ENCODE data around the gene LDLRAD3.

The LDLRAD3 gene

DNA sequence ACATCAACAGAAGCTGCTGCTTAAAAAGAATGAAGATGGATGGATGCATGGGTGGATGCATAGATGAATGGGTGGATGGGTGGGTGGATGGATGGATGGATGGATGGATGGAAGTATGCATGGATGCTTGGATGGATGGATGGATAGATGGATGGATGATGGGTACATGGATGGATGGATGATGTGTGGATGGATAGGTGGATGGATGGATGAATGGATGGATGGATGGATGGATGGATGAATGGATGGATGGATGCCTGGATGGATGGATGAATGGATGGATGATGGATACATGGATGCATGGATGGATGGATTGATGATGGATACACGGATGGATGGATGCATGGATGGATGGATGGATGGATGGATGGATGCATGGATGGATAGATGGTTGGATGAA lies 110.8 kb downstream of the LDLRAD3 start:
- DNase-seq, result no peak

DNA sequence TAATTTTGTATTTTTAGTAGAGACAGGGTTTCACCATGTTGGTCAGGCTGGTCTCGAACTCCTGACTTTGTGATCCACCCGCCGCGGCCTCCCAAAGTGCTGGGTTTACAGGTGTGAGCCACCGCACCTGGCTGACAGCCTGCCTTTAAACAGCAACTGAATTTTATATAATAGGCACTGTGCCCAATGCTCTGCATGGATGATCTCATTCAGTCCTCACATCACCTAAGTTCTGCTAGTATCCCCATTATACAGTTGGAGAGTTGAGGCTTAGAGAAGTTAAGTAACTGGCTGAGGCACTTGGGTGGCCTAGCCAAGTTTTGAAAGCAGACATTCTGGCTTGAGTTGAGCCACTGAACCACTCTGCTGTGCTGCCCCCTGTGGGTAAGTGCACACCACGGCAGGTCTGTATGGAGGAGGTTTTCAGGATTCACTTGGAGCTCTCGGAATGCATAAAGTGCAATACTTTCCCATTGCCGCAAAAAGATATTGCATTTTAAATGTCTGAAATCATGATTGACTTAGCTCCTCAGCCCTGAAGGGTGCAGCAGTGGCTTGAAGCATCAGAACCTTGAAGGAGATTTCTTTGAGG lies 112.4 kb downstream of the LDLRAD3 start:
- peak; percentile 24 for DNase-seq

DNA sequence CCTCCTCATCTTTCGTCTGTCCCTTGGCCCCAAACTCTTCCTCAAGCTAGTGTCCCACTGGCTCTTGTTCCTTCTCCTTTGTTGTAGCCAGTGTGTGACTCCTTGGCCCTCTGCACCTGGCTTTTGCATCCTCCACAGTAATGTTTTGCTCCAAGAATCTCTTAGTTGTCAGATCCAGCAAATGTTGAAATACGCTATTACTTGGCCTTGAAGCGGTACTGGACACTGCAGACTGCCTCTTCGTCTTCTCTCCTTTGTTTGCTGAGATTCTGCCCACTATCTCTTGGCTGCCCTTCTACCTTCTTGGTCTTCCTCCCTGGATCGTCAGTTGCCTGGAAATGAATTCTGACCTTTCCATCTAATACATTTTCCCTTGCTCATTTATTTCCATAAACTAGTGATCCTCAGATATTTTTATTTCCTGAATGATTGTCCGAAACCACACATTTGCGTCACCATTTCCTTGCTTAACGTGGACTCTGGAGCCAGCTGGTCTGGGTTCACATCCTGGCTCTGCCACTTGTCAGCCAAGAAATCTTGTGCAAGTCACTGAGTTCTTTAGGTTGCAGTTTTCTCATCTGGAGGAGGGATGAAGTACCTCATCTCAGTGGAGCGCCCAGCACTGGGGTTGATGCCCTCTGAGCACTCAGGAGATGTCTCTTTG lies 113.6 kb downstream of the LDLRAD3 start:
- DNase-seq, result no peak

DNA sequence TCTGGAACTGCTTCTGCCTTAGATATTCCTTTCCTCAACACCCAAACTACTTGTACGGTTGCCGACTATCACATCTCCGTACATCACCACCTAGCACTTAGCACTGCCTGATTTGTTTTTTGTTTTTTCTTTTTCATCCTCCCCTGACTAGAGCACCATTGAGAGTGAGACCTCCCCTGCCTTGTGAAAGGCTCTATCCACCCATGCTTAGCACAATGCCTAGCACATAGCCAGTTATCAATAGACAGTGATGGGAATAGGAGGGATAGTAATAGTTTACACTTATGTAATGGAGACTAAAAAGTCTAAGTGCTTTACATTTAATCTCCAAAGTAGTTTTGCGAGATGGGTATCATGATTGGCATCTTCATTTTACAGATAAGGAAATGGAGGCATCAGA lies 115.8 kb downstream of the LDLRAD3 start:
- no peak for DNase-seq

DNA sequence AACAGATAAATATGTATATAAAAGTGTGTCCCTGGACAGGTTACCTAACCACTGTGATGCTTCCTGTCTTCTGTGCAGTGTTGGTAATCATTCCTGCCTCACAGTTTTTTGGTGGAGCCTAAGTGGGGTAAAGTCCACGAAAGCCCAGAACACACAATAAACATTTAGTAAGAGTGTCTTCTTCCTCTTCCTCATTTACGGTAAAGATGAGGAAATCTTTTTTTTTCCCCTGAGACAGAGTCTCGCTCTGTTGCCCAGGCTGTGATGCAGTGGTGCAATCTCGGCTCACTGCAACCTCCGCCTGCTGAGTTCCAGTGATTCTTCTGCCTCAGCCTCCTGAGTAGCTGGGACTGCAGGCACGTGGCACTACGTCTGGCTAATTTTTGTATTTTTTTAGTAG lies 117.1 kb downstream of the LDLRAD3 start:
- DNase-seq, result no peak

DNA sequence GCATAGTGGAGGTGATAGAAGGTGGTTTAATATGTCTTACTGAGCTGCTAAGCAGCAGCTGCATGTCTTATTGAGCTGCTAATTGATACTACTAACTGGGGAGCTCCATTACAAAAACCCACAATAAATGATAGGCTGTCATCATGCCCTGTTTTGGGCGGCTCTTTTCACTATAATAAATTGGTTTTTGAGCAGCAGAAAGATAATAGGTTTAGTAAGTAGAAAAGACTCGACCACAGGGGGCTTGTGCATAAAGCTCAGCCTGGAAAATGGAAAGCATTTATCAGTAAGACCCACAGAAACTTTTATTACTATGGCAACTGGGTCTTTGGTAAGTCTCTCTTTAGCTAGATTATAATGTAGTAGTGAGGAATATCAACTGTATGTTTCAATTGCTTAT lies 117.6 kb downstream of the LDLRAD3 start:
- DNase-seq, result peak; percentile 37

DNA sequence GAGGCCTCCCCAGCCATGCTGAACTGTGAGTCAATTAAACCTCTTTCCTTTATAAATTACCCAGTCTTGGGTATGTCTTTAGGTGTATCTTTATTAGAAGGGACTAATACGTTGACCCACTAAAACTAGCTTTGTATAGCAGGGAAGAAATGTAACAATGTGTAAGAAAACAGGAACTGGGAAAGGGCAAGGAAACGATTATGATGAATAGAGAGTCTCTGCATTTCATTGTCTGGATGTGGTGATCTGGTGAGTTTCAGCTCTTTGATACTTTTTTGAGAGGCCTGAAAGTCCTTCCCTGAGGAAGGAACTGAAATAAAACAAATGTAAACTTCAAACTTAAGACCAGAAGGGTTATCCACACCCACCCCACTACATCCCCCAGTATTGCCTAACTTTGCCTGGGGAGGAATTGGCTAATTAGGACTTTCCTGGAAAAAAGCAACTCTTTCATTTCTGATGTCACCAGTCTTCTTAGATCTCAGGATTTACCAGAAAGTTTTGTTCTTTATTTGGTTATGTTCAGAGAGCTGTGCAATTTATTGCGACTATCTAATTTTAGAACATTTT lies 119.0 kb downstream of the LDLRAD3 start:
- no peak for DNase-seq

DNA sequence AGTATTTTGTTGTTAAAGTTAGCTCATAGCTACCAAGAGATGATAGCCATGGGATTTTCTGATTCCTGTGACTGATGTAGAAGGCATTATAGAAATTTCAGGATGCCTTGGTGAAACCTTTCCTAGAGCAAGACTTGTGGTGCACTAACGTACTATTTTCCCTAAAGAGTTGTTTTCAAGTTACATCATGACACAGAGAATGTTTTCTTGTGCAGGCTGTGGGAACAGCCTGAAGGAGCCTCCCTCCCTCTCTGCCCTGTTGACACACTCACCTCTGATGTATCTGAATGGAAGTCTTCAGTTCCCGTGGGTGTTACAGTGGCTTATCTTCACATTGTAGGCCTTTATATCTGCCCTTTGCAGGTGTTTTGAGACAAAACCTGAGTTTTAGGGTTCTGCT lies 121.6 kb downstream of the LDLRAD3 start:
- DNase-seq, result no peak

DNA sequence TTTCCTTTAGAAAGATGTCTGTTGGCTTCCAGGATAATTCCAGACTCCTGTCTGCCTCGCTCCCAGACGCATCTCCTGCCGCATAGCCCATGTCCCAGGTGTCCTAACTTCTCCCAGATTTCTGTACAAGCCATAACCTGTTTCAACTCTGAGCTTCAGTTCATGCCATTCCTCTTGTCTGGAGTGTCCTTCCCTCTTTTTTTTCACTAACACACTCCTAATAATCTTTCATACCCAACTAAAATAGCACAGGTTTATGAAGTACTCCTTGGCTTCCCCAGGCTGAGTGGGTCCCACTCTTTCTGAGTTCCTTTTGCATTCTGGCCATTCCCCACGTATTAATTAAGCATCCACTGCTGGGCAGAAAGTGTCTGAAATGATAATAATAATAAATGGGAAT lies 123.0 kb downstream of the LDLRAD3 start:
- no peak for DNase-seq

DNA sequence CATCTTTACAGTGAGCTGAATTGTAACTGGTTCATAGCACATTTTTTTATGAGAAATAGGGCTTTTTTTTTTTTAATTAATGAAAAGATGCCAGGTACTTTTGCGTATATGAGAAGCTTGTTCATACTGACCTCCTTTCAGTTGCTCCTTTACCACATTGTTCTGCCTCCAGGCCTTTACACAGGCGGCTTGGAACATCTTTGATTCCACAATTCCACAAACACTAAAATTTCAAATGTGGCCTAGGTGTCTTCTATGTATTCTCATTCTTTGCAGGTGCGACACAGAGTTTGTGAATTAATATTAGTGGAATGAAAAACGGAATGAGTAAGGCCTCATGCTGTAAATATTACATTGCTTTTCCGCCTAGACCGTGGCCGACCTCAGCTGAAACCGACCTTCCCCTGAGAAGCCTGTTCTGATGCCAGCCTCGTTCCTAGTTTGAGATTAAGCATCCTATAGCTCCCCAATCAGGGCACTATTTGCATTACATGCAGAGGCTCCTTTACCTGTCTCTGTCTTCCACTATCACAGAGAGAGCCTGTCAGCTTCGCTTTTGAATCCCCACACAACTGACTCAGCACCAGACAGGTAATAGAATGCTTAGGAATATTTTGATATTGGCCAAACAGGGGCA lies 125.8 kb downstream of the LDLRAD3 start:
- DNase-seq, result peak; percentile 54

DNA sequence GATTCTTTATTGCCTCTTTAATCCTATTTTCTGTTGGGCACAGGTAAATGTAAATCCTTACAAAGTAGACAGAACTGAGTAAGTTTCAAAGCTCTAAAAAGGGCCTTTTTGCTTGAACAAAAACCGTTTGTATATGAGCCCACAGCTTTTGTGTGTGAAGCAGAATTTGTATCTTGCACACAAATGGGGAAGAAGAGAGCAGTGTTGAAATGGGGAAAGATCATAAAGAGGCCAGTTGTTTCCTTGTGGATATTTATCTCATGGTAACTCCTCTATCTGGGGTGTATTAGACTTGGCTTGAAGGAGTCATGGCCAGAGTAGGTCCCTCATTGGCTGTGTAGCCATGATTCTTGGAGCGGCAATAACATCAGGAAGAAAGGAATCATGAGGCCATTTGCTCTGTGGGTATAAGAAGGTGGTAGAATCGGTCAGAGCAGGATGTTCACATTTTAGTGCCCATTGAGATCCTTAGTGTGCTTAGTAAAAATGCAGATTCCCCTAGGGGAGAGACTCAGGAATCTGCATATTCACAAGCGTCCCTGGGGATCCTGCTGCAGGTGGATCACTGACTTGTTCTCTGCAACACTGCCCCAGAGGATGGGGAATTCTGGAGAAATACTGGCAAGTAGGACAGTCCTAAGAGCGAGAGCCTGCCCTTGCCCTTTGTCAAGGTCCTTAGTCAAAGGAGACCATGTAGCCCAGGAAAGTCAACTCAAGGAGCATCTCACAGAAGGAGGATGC lies 126.5 kb downstream of the LDLRAD3 start:
- no peak for DNase-seq

DNA sequence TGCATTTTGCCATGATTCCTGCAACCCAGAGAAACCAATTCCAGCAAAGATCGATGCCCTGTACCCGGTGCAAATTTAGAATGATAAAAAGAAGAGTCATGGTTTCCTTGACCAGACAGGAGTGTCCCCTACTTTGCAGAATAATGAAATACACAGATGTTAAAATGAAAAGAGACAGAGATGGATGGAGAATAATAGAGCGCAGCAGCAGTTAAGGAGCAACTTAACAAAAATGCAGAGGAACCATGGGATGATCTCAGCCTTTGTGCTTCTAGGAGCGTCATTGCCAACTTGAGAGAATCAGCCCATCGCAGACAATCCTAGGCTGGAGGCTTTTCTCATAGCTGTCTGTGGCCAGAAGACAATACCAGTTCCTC lies 127.1 kb downstream of the LDLRAD3 start:
- no peak for DNase-seq

DNA sequence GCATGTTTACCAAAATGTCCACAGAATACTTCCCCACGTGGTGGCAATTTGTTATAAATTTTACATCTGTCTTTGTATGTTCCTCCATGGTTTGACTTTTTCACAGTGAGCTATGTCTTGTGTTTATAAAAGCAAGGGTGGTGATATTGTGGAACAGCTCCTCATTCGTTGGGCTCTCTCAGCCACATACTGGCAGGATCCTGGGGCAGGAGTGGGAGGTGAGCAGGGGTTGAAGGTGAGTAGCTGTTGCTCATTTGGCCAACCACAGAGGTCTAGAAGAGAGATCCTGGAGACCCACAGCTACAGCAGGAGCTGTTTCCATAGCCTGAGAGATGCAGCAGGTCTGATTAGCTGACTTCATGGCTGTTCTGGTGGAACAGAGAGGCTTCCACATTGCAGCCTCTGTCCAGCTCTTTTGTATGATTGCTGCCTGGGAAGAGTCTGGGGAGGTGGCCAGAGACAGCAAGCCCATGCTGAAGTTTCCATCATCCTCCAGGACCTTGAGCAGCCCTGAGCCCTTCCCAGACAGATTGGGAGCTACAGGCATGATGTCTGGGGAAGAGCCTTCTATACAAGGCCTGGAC lies 128.1 kb downstream of the LDLRAD3 start:
- DNase-seq, result no peak

DNA sequence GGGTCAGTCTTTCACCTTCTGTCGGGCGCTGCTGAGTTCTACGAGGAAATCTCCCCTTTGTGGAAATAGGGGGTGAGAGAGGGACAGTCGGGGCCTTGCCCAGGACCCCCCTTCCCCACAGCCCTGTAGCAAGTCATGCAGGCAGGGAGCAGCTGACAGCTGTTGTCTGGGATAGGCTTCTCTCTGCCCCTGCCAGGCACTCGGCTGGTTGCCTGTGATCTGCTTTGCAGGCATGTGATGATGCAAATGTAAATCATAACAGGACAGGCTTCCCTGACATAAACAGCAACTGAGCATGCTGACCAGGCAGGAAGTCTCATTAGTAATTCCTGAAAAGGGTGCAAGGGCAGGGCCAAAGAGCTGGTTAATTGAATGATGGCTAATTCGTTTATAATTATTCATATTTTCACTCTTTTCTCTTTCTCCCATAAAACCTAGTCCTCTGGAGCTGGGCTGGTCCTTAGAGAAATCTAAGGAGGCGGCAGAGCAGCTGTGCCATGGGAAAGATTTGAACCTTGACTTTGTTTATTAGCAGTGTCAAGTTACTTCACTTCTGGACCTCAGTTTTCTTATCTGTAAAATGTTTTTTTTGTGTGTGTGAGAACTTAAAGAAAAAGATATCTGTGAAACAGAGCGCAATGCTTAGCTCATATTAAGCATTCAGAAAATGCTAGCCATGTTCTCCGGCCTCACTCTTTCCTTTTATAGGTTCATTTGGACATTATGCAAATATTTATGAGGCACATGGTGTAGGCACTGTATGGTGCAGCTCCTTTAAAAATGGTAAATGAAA lies 129.7 kb downstream of the LDLRAD3 start:
- DNase-seq, result no peak

DNA sequence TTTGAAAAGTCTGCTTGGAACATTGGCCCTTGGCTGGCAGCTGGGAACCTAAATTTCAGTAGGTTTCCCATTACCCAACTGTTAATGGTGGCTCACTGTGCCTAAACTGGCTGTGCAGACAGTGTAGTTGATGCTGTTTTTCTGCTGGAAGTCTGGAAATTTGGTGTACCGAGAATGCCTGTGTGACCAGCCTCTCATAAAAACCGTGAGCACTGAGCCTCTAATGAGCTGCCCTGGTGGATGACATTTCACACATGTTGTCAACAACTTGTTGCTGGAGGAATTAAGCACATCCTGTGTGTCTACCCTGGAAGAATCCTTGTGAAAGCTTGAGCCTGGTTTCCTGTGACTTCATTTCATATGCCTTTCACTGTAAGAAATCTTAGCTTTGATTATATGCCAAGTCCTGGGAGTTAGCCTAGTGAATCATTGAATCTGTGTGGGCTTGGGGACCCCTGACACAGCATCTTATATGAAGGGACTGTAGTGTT lies 131.1 kb downstream of the LDLRAD3 start:
- no peak for DNase-seq

DNA sequence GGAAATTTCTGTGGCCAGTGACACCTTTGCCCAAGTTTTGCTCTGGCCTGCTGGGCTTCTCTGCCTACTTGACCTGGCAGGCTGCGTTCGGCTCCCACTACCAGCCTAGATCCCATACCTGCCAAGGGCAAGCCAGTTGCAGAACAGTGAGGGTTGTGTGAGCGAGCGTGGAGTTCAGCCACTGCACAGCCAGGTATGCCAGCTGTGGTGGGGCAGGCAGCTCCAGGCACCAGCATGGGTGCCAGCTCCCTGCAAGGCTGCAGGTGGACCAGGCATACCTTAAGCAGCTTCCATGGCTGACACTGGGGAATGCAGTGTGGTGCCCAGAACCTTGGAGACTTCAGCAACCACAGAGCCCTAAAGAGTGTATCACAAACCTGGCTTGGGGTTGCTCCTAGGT lies 133.5 kb downstream of the LDLRAD3 start:
- no peak for DNase-seq

DNA sequence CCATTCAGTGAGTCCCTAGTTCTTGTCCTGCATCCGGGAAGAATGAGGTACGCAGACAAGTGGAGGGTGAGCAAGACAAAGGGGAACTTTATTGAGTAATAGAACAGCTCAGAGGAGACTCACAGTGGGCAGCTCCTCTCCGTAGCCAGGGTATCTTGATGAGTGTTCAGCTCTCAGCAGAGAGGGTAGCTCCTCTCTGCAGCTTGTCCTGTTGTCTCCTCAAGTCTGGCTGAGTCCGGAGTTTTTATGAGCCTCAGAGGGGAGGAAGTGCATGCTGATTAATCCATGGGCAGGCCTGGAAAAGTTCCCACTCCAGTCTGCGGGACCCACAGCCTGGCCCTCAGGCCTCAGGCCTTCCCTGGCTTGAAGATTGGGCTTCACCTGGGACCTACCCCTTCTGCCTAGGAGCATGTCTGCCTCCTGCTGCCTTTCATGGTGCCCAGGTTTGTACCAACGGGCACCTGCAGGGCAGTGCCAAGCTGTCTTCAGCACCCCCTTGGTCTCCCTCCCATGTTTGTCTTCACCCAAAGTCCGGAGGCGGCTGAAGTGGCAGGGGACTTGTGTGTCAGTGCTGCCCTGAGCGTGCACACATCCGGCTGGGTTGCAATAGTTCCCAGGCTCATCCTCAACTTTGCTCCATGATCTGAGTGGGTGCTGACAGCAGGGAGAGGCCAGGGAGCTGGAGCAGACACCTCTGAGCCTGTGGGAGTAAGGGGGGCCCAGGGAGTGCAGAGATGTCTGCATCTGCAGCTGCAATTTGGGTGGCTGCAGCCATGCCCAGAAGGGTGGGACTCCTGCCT lies 134.2 kb downstream of the LDLRAD3 start:
- no peak for DNase-seq

DNA sequence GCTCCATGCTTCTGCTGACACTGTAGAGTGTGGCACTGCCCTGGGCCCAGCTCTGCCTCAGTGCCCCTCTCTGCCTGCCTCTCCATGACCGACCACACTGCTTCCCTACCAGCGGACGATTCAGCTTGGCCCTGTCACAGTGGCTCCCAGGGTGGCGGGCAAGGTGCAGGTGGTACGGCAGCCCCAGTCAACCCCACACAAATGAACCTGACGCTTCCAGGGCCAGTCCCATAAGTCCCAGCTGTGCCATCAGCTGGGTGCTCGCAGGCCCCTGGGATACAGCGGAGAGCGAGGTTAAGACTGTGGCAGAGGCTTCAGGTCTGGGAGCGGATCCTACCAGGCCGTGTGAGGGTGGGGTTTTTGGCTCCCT lies 134.8 kb downstream of the LDLRAD3 start:
- no peak for DNase-seq

DNA sequence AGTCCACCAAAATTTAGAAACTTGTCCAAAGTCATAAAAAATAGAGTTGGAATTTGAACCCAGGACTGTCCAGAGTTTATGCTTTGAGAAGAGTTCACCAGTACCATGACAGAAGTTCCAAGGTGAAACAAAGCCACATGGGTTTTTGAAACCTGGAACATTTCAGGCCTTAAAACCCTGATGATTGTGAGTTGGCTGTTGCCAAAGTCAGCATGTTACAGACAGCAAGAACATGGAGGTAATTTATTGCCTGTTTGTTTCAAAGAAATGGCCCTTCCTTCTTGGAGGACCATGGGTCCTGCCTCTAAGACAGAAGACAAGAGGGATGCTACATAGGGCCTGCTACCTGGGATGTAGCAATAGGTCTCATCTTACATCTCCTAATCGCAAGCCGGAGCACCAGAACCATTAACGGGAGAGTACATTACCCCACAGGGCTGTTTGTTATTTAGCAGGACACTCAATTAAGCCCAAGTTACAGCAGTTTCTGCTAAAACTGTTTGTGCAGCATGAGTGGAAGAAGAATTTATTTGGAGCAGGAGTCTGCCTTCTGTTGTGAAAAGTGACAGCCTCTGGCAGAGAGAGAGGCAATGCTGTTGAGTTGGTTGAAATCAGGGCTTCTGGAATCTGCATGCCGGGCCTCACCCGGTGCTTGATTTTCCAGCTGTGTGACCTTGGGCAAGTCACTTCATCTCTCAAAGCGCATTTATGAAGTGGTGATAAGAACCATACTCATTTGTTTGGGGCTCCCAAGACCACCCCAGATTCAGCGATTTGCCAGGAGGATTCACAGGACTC lies 136.2 kb downstream of the LDLRAD3 start:
- no peak for DNase-seq

DNA sequence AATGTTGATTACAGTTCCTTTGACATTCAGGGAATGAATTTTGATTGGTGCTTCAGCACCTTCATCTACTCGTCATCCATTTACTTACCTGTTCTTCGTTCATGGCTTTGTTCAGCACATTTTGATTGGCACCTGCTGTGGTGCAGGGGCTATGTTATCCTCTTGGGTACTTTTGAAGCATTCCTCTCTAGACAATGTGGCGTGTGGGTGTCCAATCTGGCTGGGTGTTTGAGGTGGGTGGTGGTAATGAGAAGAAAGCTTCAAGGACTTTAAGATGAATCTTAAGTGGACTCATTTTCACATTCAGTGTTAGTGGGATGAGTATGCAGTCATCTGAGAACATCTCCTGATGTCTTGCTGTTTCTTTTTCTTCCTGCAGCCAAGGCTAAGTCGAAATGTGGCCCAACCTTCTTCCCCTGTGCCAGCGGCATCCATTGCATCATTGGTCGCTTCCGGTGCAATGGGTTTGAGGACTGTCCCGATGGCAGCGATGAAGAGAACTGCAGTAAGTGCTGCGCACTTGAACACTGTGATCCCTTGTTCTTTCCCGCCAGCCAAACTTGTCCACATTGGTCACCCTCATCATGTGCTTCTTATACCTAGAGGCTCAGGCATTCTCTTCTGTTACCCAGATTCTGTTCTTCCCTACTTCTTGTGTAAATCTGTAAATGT lies 137.5 kb downstream of the LDLRAD3 start:
- no peak for DNase-seq
